Activated T-cell treated with anti-CD3 and anti-CD28 coated beads, Interleukin-2, amount 50 U/mL, for 24 hours (primary cell): ENCODE measurements around the gene MAP3K20.
"Not testable (repeated sequence)": the region's sequence is repeated elsewhere in the genome, so short reads cannot be mapped to it uniquely, and the experiment has no call there.

Source experiments
- DNase-seq: peaks from one replicate; pipeline ENCODE4 v3.0.0-alpha.2; 2020
- H3K27ac Mint-ChIP-seq: 2 replicates; pipeline ENCODE4 v1.8.0; 2020; ENCODE audit warnings: mild to moderate bottlenecking, mixed read lengths
- H3K27me3 Mint-ChIP-seq: 2 replicates; pipeline ENCODE4 v1.8.0; 2020; ENCODE audit warnings: mixed read lengths
- H3K36me3 Mint-ChIP-seq: 2 replicates; pipeline ENCODE4 v1.8.0; 2020; ENCODE audit warnings: low read depth, mixed read lengths
- H3K4me1 Mint-ChIP-seq: 2 replicates; pipeline ENCODE4 v1.8.0; 2020; ENCODE audit warnings: low read depth, mixed read lengths
- H3K4me3 Mint-ChIP-seq: 2 replicates; pipeline ENCODE4 v1.8.0; 2020; ENCODE audit warnings: mild to moderate bottlenecking, moderate library complexity, mixed read lengths
- H3K9me3 Mint-ChIP-seq: 2 replicates; pipeline ENCODE4 v1.8.0; 2020; ENCODE audit warnings: mixed read lengths

The MAP3K20 gene

DNA sequence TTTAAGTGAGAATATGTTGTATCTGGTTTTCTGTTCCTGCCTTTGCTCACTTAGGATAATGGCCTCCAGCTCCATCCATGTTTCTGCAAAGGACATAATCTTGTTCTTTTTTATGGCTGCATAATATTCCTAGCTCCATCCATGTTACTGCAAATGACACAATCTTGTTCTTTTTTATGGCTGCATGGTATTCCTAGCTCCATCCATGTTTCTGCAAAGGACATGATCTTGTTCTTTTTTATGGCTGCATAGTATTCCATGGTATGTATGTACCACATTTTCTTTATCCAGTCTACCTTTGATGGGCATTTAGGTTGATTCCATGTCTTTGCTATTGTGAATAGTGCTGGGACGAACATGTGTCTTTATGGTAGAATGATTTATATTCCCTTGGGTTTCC, 87.7 kb downstream of the MAP3K20 start:
- DNase-seq, H3K4me1 Mint-ChIP-seq, H3K27ac Mint-ChIP-seq, H3K4me3 Mint-ChIP-seq, H3K36me3 Mint-ChIP-seq, H3K9me3 Mint-ChIP-seq: not testable (repeated sequence)
- peaks cover 15% of the 10 kb centered on the region for H3K27me3 Mint-ChIP-seq

DNA sequence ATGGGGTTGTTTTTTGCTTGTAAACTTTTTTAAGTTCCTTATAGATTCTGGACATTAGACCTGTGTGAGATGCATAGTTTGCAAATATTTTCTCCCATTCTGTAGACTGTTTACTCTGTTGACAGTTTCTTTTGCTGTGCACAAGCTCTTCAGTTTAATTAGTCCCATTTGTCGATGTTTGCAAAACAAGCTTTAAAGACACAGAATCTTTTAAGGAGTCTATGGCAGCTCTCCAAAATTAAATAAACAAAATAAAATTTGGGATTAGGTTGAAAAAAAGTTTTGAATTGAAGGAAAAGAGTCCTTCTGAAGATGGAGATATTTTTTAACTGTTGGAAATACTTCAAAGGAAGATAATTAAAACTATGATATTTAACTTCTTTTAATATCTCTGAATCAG, 88.8 kb downstream of the MAP3K20 start:
- DNase-seq = no peak
- Mint-ChIP-seq H3K9me3 (peaks cover 7% of the 10 kb centered on the region), H3K36me3 (no peaks in the 10 kb centered on the region), H3K27me3 (peaks cover 11% of the 10 kb centered on the region), H3K4me1 (no peaks in the 10 kb centered on the region), H3K4me3 (no peak overlapping the region), H3K27ac (no peak overlapping the region)

- DNase-seq = no peak
- Mint-ChIP-seq H3K36me3 (no peaks in the 10 kb centered on the region), H3K27me3 (peaks cover 11% of the 10 kb centered on the region), H3K9me3 (peaks cover 7% of the 10 kb centered on the region), H3K27ac (no peak overlapping the region), H3K4me3 (no peak overlapping the region), H3K4me1 (no peaks in the 10 kb centered on the region)
Observed at GRCh38 chr2:173165443-173166238, 90.0 kb downstream of the MAP3K20 start.

GRCh38 chr2:173171321-173171720, 95.7 kb downstream of the MAP3K20 start:
- no peak for DNase-seq
- H3K27ac Mint-ChIP-seq = no peak overlapping the region
- H3K4me1 Mint-ChIP-seq = no peaks in the 10 kb centered on the region
- peaks cover 13% of the 10 kb centered on the region for H3K27me3 Mint-ChIP-seq
- H3K9me3 Mint-ChIP-seq = peaks cover 7% of the 10 kb centered on the region
- H3K4me3 Mint-ChIP-seq = no peak overlapping the region
- H3K36me3 Mint-ChIP-seq = no peaks in the 10 kb centered on the region

- Mint-ChIP-seq H3K27me3 (peaks cover 16% of the 10 kb centered on the region), H3K4me3 (no peak overlapping the region), H3K27ac (no peak overlapping the region), H3K36me3 (no peaks in the 10 kb centered on the region), H3K9me3 (peaks cover 7% of the 10 kb centered on the region), H3K4me1 (no peaks in the 10 kb centered on the region)
- DNase-seq = no peak
Observed at GRCh38 chr2:173171924-173172643, 96.4 kb downstream of the MAP3K20 start.

DNA sequence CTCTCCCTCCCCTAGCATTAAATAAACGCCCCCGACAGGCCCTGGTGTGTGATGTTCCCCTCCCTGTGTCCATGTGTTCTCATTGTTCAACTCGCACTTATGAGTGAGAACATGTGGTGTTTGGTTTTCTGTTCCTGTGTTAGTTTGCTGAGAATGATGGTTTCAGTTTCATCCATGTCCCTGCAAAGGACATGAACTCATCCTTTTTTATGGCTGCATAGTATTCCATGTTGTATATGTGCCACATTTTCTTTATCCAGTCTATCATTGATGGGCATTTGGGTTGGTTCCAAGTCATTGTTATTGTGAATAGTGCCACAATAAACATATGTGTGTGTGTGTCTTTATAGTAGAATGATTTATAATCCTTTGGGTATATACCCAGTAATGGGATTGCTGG, 98.7 kb downstream of the MAP3K20 start:
- H3K4me3 Mint-ChIP-seq, H3K4me1 Mint-ChIP-seq, H3K9me3 Mint-ChIP-seq, DNase-seq, H3K27ac Mint-ChIP-seq, H3K36me3 Mint-ChIP-seq: not testable (repeated sequence)
- H3K27me3 Mint-ChIP-seq = peaks cover 17% of the 10 kb centered on the region

DNA sequence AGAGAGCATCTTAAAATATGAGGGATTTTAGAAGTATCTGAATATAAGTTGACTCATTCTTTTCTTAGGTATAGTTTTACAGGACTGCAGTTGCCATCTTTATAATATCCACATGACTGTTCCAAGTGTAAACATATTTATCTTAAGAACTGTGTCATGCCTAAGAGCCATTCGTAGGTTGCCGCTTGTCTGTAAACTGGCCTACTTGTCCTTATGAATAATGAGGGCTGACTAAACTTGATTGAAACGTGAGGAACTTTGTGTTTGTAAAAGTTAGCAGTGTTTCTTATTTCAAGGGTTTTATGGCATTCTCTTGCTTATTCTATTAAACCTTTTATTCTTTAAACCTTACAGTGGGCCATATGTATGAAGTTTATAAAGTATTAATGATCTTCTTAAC, 99.6 kb downstream of the MAP3K20 start:
- Mint-ChIP-seq H3K27ac (no peak overlapping the region), H3K9me3 (peaks cover 9% of the 10 kb centered on the region)

GRCh38 chr2:173181982-173182381, 106.3 kb downstream of the MAP3K20 start:
- H3K9me3 Mint-ChIP-seq = peaks cover 2% of the 10 kb centered on the region
- peaks cover 9% of the 10 kb centered on the region for H3K27me3 Mint-ChIP-seq
- no peak overlapping the region for H3K4me3 Mint-ChIP-seq
- no peak overlapping the region for H3K27ac Mint-ChIP-seq
- no peaks in the 10 kb centered on the region for H3K36me3 Mint-ChIP-seq
- no peaks in the 10 kb centered on the region for H3K4me1 Mint-ChIP-seq
- no peak for DNase-seq

More for the DNA sequence above, 99.6 kb downstream of the MAP3K20 start:
- Mint-ChIP-seq H3K27me3 (peaks cover 17% of the 10 kb centered on the region), H3K4me1 (no peaks in the 10 kb centered on the region), H3K36me3 (no peaks in the 10 kb centered on the region), H3K4me3 (no peak overlapping the region)
- DNase-seq = no peak

GRCh38 chr2:173184031-173185004, 108.7 kb downstream of the MAP3K20 start:
- DNase-seq = no peak
- H3K27me3 Mint-ChIP-seq = peaks cover 6% of the 10 kb centered on the region
- no peak overlapping the region for H3K4me3 Mint-ChIP-seq
- H3K27ac Mint-ChIP-seq = no peak overlapping the region
- no peaks in the 10 kb centered on the region for H3K4me1 Mint-ChIP-seq
- H3K36me3 Mint-ChIP-seq = no peaks in the 10 kb centered on the region
- H3K9me3 Mint-ChIP-seq = peaks cover 2% of the 10 kb centered on the region

GRCh38 chr2:173185437-173185836, 109.8 kb downstream of the MAP3K20 start:
- Mint-ChIP-seq H3K27me3 (peaks cover 6% of the 10 kb centered on the region), H3K27ac (no peak overlapping the region), H3K36me3 (no peaks in the 10 kb centered on the region), H3K9me3 (no peaks in the 10 kb centered on the region), H3K4me1 (no peaks in the 10 kb centered on the region), H3K4me3 (no peak overlapping the region)
- DNase-seq = no peak

DNA sequence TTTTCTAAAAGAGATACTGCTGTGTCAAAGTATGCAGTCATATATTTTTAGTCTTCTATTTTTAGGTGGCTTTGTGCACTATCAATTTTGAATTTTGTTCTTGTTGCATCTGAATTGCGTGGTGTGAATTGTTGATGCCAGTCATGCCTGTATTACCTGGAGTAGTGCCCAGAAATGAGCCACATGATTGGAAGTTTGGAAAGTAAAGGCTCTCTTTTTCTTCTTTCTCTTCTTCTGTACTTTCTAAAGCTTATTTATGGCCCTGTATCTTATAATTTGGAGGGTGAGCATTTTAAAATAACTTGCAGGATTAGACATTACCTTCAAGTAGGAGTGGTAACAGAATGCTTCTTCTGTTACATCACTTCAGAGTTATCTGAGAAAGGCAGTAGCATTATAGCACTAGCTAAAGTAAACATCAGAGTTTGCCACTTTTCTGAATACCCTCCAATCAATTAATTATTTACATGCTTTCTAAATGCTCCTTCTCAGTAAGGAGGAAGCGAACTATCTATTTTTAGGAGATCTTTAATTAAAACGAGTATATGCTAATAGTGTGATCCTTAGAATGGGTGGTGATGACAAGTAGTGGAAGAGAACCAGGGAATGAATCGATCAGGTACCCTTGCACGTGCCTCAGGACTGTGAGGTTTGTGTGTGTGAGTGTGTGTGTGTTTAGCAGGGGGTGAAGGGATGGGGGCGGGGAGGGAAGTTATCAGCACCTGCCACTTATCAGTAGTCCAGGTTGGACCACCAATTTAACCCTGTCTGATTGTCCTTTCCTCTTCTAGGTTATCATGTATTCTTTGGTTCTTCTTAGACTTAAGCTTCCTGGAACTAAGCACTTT, 112.5 kb downstream of the MAP3K20 start:
- no peak overlapping the region for H3K27ac Mint-ChIP-seq
- no peak for DNase-seq
- H3K9me3 Mint-ChIP-seq = no peaks in the 10 kb centered on the region
- H3K4me3 Mint-ChIP-seq = no peak overlapping the region
- no peaks in the 10 kb centered on the region for H3K36me3 Mint-ChIP-seq
- H3K4me1 Mint-ChIP-seq = no peaks in the 10 kb centered on the region
- peaks cover 5% of the 10 kb centered on the region for H3K27me3 Mint-ChIP-seq

GRCh38 chr2:173191601-173192000, 116.0 kb downstream of the MAP3K20 start:
- no peaks in the 10 kb centered on the region for H3K9me3 Mint-ChIP-seq
- H3K27me3 Mint-ChIP-seq = peaks cover 7% of the 10 kb centered on the region
- no peak for DNase-seq
- no peak overlapping the region for H3K27ac Mint-ChIP-seq
- no peaks in the 10 kb centered on the region for H3K36me3 Mint-ChIP-seq
- H3K4me1 Mint-ChIP-seq = no peaks in the 10 kb centered on the region
- H3K4me3 Mint-ChIP-seq = no peak overlapping the region

DNA sequence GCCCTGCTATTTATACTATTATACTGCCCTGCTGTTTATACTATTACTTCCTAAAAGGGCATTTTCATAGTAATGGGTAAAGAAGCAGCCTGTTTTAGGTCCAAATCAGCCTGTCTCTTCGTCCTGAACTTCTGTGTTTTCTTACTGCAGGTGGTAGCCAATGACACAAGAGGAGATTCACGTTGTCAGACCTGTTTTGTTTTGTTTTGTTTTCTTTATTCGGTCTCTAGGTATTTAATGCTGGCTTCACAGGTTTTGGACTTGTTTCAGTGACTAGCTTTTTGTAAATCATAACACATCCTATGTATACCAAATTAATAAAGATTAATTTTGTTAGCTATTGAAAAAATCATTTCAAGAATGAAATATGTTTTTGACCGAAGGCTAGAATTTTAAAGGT, 116.4 kb downstream of the MAP3K20 start:
- no peak overlapping the region for H3K4me3 Mint-ChIP-seq
- no peak overlapping the region for H3K27ac Mint-ChIP-seq
- H3K27me3 Mint-ChIP-seq = peaks cover 7% of the 10 kb centered on the region
- DNase-seq = no peak
- H3K9me3 Mint-ChIP-seq = no peaks in the 10 kb centered on the region
- H3K36me3 Mint-ChIP-seq = no peaks in the 10 kb centered on the region
- H3K4me1 Mint-ChIP-seq = no peaks in the 10 kb centered on the region

DNA sequence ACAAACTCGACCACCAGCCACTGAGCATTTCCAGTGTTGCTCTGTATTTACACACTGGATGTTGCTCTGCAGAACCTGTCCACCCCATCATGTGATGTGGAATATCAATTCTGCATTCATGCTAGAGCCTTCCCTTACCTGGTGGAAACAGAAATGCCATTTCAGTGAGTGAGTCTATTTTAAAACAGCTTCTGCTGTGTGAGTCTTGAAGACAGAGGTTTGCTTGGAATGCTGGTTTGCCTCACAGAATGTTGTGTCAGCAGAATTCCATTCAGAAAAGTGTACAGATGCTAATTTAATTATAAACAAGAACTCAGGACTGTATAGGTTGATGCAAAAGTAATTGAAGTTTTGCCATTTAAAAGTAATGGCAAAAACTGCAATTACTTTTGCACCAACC, 118.3 kb downstream of the MAP3K20 start:
- no peak overlapping the region for H3K4me3 Mint-ChIP-seq
- DNase-seq = no peak
- peaks cover 7% of the 10 kb centered on the region for H3K27me3 Mint-ChIP-seq
- H3K9me3 Mint-ChIP-seq = no peaks in the 10 kb centered on the region
- no peaks in the 10 kb centered on the region for H3K36me3 Mint-ChIP-seq
- H3K4me1 Mint-ChIP-seq = no peaks in the 10 kb centered on the region
- no peak overlapping the region for H3K27ac Mint-ChIP-seq
